ENCODE measurements around the gene FMN1.

DNA sequence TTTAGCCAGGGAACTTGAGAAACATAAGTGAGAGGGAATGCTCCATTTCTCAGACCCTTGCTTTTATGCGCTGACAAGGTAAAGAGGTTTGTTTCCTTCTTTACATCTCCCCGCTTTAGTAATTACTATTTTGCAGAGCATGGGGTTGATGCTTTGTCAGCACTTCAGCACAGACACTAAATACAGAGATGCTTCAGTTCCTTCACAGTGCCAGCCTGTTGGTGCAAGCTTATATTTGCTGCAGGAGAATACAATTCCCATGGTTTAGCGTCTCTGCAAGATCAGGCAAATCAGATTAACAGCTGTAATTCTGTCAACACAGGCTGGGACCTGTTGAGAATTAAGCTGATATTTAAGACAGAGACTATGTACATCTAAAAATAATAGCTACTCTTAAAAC, 2.9 kb downstream of the FMN1 start:
- no peak for TF ChIP-seq CTCF (IDR thresholded peaks at IDR 0.05)
- TF ChIP-seq POLR2A (IDR thresholded peaks at IDR 0.05): no peak
